OCI-M2 (cell line): ENCODE measurements around the gene ZNF804A.
"Not testable (repeated sequence)": the region's sequence is repeated elsewhere in the genome, so short reads cannot be mapped to it uniquely, and the experiment has no call there.

Experiments
- DNase-seq: peaks from one replicate; lab custom pipeline; 2025; ENCODE audit not compliant: unreplicated experiment; lab: John Stamatoyannopoulos, UW

The ZNF804A gene

DNA sequence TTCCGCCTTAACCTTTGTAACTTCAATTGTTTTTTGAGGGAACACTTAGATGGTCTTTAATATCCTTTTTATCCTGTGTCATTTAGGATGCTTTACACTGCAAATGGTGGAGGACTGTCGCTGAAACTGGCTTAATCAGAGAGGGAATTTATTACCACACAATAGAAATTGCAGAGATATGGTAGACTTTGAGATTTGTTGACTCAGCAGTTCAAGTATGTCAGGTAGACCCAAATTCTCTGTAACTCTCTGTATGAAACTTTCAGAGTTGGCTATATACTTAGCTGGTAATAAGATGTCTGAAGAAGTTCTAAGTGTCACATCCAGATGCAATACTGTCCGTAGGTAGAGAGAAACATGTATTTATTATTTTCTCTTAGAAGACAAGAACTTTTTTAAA, 100.1 kb downstream of the ZNF804A start:
- DNase-seq, result no peak

DNA sequence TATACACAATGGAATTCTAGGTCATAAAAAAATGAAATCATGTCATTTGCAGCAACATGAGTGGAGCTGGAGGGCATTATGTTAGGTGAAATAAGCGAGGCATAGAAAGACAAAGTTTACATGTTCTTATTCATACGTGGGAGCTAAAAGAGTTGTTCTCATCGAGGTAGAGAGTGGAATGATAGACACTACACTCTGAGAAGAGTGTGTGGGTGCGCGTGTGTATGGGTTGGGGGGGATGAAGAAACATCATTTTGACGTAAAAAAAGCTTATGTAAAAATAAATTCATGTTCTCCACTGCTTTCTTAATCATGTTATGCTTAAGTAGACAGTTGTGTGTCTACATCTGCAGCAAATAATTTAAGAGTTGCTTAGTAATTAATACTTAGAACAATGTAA, 123.6 kb downstream of the ZNF804A start:
- no peak for DNase-seq

DNA sequence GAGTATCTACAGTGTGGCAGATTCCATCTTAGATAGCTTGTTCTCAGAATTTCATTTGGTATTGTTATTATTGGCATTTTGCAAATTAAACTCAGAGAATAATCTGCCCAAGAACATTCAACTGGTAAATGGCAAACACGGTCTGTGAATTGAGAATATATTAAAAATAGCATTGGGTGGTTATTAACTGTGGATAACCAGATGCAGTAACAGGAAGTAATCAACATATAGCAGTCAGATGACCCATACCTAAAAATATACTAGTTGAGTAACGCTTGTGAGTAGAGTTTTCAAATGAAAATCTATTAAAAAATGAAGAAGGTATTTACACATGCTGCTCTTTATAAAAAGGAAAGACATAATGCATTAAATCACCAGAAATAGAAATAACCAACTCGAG, 129.5 kb downstream of the ZNF804A start:
- DNase-seq, result no peak

DNA sequence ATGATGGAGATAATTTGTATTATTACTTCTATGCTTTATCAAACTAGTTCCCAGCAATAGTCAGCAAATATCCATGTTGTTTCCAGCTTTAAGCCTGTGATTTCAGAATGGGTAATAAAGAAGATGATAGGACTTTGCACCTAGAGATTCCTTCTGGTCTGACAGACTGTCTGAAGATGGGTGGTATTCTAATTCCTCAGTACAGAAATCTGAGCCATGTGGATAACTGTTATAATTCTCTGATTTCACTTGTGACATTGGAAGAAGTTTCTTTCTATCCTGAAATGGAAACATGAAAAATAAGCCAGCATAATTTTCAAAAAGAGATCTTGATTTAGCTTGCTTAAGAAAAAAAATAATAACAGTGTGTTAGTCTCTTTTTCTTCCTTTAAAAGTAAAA, 130.1 kb downstream of the ZNF804A start:
- no peak for DNase-seq

DNA sequence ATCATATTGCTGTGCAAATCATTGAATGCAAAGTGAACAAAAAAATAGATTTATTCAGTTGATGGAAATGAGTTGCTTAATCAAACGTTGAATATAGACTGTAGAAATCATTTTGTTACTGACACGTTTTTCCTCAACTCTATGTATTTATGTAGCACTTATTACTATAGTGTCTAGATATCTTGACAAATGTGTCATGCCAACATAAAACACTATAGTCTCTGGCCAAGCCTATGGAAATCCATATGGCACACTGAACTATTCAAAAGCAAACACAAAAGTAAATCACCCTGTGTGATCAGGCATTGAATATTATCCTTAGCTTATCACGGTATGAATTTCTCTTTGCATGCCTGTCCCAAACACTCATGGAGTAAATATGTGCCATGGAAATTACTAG, 131.3 kb downstream of the ZNF804A start:
- no peak for DNase-seq

DNA sequence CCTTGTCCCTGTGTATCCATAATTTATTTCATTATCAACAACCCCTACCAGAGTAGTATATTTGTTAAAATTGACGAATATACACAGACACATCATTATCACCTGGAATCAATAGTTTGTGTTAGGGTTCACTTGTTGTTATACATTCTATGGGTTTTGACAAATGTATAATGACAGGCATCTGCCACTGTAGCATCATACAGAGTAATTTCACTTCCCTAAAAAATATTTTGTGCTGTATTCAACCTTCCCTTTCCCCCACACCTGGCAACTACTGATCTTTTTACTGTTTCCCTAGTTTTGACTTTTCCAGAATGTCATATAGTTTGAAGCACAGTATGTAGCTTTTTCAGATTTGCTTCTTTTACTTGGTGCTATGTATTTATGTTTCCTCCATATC, 132.0 kb downstream of the ZNF804A start:
- no peak for DNase-seq

DNA sequence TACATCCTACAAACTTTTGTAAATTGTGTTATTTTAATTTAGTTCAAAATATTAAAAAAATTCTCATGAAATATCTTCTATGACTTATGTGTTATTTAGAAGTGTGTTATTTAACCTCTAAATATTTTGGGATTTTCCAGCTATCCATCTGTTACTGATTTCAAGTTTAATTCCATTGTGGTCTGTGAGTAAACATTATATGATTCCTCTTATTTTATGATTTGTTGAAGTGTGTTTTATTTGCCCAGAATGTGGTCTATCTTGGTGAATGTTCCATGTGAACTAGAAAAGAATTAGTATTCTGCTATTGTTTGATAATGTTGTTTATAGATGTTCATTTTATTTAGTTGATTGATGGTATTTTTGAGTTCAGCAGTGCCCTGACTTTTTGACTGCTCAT, 136.0 kb downstream of the ZNF804A start:
- DNase-seq, result no peak

DNA sequence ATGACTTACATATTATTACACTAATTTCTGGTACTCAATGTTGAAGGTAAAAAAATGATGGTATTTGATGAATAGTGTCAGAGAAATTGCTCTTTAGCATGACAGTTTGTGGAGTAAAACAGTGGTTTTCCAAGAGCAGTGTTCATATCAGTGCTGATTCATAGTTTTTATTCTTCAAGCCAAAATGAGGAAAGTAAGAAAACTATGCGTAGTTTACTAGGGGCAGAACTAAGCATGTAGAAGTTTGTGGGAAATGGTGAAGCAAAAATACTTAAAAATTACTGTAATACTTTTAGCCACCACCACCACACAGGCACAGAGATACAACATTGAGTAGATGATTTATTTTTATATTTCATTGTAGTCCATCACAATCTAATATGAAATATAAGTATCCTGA, 137.3 kb downstream of the ZNF804A start:
- no peak for DNase-seq

DNA sequence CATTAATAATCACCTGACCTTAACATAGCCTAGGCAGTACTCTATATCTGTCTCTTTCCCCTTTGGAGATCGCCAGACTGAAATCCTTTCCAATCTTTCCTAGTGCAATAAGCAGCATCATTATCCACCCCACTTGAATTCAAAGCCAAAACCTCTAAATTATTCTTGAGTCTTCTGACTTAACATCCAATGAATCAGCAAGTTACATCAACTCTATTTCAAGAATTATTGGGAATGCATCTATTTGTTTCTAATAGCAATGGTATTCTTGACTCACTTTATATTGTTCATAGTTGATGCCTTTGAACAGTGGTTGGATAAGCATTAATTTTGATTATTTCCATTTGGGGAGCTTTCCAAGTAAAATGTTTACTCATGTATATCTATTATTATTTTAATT, 144.8 kb downstream of the ZNF804A start:
- no peak for DNase-seq

DNA sequence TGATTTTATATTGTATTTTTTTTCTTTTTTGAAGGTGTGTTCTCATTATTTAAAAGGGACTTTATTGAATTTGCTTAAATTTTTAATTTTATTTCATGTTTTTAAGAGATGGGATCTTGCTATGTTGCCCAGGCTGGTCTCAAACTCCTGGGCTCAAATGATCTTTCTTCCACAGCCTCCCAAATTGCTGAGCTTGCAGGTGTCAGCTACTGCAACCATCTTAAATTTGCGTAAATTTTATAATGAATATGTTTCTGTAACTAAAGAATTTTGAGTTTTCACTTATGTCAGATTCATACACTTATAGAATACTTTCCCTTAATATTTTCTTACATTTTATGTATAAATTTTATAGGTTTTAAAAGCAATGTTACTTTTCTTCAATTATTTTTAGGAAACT, 157.8 kb downstream of the ZNF804A start:
- DNase-seq, result no peak

DNA sequence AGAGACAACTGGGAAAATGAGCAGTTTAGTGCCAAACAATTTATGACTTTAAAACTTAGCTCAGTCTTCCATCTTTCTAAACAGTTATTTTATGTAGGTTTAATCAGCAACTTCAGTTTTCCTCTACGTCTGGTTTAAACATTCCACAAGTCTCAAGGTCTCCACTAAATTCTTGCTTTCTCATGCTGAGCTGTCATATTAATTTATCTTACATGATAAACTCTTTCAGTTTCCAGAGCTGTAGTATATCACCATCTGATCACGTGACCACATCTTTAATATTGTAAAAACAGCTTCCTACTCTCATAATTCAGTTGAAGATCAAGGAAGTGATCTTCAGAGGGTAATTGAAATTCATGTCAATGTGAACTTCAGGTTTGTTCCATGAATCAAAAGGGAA, 158.6 kb downstream of the ZNF804A start:
- no peak for DNase-seq

DNA sequence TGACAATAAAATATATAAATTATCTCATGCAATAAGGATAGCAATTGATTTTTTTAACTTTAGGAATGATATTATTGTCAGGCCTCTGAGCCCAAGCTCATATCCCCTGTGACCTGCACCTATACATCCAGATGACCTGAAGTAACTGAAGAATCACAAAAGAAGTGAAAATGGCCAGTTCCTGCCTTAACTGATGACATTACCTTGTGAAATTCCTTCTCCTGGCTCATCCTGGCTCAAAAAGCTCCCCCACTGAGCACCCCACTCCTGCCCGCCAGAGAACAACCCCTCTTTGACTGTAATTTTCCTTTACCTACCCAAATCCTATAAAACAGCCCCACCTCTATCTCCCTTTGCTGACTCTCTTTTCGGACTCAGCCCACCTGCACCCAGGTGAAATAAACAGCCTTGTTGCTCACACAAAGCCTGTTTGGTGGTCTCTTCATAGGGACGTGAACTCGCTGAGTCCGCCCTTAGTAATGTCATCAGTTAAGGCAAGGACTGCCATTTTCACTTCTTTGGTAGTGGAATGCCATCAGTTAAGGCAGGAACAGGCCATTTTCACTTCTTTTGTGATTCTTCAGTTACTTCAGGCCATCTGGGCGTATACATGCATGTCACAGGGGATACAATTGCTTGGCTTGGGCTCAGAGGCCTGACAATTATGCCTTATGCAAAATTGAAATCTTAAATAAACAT, 161.4 kb downstream of the ZNF804A start:
- DNase-seq, result not testable (repeated sequence)

DNA sequence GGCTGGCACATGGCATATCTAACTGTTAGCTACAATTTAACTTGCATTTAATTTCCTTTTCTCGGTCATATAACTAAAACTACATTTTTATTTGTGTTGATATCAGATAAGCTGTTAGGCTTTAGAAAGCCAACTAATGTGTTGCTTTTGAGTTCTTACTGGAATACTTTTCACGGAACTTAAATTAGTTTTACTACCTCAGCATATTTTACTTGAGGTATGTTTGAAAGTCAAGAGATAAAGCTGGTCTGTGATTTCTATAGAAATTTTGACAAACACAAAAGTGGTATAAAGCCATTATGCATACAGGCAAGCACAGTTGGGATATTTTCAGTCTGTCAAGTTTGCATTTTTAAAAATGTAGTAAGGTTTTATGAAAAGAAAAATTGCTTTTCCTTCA, 162.6 kb downstream of the ZNF804A start:
- no peak for DNase-seq

DNA sequence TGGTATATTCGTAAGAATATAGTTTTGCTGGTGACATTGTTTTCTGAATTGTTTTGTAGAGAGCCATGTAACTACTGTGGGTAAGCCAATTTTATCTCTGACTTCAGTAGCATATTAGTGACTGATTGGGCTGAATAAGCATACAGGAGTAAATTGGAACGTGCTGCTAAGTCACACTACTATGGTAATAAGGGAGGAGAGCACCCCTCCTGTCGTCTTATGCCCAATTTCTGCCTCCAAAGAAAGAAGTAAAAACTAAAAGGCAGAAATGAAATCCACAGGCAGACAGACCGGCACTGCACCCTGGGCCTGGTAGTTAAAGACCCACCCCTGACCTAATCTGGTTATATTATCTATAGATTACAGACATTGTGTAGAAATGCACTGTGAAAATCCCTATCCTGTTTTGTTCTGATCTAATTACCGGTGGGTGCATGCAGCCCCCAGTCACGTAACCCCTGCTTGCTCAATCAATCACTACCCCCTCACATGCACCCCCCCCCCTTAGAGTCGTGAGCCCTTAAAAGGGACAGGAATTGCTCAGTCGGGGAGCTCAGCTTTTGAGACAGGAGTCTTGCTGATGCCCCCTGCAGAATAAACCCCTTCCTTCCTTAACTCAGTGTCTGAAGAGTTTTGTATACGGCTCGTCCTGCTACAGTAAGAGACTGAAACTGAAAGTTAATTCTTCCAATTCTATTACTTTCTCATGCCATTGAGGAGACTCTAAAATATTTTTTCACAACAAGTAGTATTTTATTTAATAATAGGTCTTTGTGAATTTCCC, 167.0 kb downstream of the ZNF804A start:
- DNase-seq, result no peak

DNA sequence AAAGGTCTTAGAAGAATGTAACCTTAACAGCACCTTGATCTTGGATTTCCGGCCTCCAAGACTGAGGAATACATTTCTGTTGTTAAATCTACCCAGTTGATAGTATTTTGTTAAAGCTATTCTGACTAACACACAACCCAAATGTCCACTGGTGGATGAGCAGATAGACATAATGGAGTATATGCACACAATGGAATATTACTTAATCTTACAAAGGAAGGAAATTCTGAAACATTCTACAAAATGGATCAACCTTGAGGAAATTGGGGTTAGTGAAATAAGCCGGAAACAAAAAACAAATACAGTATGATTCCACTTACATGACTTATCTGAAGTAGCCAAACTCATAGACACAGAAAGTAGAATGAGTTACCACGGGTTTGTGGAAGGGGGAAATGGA, 168.7 kb downstream of the ZNF804A start:
- DNase-seq, result no peak

DNA sequence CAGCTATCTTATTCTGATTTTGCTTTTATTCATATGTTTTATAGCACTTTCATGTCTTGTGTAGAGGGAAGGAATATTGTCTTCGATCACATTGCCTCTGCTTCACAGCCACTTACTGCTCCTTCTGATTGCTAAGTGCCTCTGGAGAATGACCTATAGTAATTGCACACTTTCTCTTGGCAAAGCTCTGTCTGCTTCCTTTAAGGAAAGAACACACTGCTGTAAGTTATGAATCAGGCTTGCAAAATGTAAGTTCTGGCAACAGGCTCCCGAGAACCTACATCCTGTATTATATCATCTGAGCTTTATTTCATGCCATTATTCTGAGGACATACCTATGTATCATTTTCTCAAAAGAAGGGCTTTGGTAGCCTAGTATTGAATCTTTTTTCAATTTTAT, 170.7 kb downstream of the ZNF804A start:
- DNase-seq, result no peak

DNA sequence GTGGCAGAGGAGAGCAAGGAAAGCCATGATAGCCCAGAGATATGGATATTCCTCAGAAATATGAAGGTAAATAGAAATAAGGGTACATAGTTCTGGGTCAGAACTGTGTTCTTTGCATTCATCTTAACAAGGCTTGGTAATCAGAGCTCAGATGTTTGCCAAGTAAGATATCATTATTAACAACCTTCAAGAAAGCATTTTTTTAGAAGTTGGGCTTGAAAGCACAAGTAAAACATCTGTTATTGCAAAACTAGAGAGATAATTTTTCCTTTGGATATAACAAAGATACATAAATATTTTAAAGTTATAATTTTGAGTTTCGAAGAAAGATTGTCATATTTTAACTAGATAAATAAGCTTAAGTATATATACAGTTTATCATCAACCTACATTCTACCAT, 171.4 kb downstream of the ZNF804A start:
- DNase-seq, result no peak

DNA sequence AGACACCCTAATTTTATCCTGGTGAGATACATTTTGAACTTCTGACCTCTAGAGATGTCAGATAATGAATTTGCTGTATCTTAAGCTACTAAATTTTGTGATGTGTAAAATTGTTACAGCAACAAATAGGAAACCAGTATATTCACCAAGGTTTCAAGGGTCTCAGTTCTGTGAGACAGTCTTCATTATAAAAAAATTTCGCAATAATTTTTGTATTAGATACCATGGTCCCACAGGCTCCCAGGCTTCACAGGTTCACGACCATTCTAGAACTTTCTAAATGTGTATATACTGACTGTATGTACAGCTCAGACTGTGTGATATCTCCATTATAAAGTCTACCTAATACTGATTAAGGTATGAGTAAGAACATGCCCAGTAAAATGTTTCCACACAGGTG, 181.4 kb downstream of the ZNF804A start:
- no peak for DNase-seq

DNA sequence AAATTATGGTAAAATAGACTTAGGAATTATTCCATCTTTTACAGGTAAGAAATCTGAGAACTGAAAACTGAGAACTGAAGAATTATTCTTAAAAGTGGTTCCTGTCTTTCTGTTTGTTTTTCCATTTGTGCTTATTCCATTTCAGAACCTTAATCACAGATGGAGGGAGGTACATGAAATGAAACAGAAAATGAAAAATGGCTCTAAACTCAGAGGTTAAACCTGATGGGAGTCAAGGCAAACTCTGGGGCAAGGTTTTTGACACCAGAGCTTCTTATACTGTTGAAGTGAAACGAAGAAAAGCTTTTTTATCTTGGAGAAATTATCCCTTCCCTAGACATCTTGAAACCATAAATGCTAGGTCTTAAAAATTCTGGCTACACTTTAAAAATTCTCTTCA, 182.1 kb downstream of the ZNF804A start:
- DNase-seq, result no peak

DNA sequence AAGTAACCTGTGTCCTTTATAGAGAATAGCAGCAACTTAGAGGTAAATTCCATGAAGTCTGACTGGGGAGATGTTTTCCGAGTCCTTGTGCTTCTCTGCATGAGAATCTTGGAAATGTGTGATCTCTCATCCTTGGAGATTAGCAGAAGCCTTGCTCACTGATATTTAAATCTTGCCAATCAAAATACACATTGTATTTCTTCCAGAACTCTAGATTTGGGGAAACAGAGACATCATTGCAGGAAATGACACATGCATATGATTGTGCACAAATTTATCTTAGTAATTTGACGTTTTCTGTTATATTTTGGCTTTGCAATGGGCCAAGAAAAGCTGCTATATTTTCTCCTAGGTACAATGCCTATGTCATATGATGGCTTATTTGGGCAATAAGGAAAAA, 182.6 kb downstream of the ZNF804A start:
- no peak for DNase-seq

DNA sequence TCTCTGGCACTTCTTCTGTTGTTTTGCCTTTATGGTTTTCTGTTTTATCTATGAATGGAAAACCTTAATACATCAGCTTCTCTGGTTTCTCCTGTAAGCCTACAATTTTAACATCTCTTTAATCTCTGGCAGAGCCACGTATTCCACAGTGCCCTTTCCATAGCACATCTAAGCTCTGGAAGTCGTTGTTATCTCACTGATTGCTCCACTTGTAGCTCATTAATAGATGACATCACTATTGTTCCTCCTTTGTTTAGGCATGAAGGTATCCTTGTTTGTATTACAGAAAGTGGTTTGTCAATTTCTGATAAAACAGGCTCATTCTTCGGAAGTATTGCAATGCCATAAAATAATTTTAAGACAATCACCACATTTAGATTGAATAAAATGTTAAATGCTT, 185.2 kb downstream of the ZNF804A start:
- no peak for DNase-seq

DNA sequence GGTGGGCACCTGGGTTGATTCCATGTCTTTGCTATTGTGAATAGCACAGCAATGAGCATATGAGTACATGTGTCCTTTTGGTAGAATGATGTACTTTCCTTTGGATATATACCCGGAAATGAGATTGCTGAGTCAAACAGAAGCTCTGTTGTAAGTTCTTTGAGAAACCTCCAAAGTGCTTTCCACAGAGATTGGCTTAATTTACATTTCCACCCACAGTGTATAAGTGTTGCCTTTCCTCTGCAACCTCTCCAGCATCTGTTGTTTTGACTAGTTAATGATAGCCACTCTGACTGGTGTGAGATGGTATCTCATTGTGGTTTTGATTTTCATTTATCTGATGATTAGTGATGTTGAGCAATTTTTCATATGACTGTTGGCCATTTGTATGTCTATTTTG, 194.8 kb downstream of the ZNF804A start:
- DNase-seq, result no peak

DNA sequence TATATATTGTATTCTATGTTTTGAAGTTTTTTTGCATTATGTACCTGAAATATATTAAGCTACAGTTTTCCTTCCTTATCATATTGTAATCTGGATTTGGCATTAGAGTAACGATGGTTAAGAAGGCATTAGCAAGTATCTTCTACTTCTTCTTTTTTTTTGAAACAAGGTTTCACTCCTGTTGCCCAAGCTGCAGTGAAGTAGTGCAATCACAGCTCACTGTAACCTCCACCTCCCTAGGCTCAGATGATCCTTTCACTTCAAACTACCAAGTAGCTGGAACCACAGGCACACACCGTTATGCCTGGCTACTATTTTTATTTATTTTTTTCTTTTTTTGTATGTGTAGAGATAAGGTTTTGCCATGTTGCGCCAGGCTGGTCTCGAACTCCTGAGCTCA, 201.1 kb downstream of the ZNF804A start:
- DNase-seq, result no peak
